ENCODE measurements around the gene MAP3K7CL. TPM values are rescaled to one million over a fixed set of nuclear protein-coding genes. Genes with fewer than 3 reads are reported as not detected.
"Not testable (repeated sequence)": the region's sequence is repeated elsewhere in the genome, so short reads cannot be mapped to it uniquely, and the experiment has no call there.

The MAP3K7CL gene
- total RNA-seq, 1 donor from 2014 or later: 9.6 TPM

DNA sequence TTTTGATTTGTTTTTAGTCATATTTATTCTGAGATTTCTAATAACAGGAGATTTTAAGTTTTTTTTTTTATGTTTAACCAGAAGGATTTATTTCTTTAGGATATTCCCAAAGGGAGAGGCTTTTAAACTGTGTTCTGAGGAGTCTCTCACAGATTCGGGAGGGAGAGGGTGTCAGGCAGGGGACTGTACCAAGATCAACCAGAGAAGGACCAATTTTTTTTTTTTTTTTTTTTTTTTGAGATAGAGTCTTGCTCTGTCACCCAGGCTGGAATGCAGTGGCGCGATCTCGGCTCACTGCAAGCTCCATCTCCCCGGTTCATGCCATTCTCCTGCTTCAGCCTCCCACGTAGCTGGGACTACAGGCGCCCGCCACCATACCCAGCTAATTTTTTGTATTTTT is 37.0 kb downstream of the MAP3K7CL start:
- DNase-seq (ENCODE audit: low read depth): not testable (repeated sequence)

DNA sequence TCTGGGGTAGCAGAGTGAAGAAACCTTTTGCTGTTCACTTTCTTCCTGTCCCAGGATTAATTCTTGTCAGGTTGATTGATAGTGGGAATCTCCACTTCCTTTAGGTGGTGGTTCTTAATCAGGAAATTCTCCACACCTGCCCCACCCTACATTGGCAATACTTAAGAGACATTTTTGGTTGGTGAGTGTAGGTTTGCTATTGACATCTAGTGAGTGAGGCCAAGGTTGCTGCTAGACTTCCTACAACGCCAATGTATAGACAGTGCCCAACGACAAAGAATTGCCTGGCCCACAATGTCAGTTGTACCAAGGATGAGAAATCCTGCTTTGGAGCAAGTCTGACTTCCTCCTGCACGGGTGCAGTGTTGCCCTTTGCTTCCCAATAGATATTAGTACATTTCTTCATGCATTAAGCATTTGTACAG is 38.5 kb downstream of the MAP3K7CL start:
- DNase-seq (ENCODE audit: low read depth): peak; percentile 76

DNA sequence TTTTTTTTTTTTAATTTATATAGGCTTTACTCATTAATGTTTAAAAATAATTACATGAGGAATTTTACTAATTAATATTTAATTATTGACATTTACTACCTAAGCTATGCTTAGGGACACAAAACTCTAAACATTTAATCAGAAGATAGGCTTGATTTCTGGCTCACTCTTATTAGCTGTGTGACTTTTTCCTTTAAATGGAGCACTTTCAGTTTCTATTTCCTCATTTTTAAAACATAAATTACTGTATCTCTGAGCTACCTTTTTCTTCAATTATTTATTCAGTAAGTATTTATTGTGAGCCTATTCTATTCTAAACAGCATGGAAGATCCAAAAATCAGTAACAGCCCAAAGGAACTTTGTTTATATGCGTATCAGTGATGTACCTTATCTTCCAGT is 40.5 kb downstream of the MAP3K7CL start:
- DNase-seq (ENCODE audit: low read depth): no peak

DNA sequence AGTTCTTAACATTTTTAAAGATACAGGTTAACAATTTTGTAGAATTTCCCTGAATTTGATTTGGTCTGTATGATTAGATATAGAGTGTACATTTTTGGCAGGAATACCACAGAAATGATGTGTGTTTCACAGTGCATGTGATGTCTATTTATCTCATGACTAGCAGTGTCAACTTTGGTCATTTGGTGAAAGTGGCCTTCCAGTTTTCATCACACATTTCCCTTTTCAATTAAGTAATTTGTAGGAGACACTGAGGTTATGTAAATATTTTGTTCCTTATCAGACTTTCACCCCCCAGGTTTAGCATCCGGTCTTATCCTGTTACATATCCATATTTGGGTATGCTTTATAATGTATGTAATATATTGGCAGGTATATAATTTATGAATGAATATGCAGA is 41.8 kb downstream of the MAP3K7CL start:
- DNase-seq (ENCODE audit: low read depth): no peak

DNA sequence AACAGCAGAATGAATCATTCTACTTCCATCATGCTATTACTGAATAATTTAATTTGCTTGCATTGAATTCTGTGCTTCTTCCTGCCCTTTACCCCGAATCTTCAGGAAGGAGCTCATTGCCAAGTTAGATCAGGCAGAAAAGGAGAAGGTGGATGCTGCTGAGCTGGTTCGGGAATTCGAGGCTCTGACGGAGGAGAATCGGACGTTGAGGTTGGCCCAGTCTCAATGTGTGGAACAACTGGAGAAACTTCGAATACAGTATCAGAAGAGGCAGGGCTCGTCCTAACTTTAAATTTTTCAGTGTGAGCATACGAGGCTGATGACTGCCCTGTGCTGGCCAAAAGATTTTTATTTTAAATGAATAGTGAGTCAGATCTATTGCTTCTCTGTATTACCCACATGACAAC is 44.2 kb downstream of the MAP3K7CL start:
- no peak for DNase-seq (ENCODE audit: low read depth)

DNA sequence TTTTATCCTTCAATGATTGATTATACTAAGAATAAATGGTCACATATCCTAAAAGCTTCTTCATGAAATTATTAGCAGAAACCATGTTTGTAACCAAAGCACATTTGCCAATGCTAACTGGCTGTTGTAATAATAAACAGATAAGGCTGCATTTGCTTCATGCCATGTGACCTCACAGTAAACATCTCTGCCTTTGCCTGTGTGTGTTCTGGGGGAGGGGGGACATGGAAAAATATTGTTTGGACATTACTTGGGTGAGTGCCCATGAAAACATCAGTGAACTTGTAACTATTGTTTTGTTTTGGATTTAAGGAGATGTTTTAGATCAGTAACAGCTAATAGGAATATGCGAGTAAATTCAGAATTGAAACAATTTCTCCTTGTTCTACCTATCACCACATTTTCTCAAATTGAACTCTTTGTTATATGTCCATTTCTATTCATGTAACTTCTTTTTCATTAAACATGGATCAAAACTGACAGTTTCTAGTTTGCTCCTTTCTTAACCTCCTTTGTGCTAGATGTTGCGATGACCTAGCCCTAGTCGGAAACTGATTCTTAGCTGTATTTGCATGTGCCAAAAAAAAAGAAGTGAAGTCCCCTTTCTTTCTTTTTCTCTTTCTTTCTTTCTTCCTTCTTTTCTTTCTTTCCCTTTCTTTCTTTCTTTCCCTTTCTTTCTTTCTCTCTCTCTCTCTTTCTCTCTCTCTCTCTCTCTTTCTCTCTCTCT is 45.1 kb downstream of the MAP3K7CL start:
- DNase-seq (ENCODE audit: low read depth): peak; percentile 34

DNA sequence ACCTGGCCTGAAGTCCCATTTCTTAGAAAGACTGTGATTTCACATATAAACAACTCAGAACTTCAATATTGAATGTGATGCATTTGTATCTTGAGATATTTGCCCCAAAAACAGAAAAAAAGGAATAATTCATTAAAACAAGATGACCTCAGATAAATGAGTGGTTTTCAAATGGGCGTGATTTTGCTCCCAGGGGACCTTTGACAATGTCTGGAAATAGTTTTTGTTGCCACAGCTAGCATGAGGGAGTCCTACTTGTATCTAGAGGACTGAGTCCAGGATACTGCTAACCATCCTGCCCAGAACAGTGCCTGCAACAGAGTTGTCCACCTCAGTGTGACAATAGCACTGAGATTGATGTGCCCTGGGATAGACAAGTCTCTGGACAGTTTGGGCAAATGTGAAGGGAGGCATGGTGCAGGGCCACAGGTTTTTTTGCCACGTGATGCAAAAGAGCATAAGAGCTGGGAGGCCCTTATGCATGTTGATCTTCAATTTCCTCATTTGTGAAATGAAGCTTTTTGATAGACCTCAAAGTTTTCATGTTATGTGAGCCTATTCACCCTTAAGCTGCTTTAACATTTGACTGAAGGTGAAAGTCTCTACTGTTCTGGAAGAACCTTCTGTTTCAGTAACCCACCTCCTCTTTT is 46.2 kb downstream of the MAP3K7CL start:
- DNase-seq (ENCODE audit: low read depth): no peak

DNA sequence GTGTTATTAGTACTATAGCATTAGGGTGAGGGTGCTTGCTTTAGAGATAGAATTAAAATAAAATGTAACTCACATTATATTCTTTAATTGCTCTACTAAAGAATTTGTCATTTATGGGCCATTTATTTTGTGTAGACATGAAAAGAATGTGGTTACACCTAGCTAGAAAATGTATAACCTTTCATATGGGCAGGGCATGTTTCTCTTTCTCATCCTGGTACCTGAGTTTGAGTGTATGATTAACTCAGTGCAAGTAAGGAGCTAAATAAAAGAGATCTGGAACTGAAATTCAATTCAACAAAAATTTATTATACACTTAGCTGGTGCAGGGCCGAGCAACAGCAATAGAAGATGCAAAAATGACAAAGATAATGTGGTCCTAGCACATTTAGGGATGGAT is 47.4 kb downstream of the MAP3K7CL start:
- DNase-seq (ENCODE audit: low read depth): peak; percentile 64

DNA sequence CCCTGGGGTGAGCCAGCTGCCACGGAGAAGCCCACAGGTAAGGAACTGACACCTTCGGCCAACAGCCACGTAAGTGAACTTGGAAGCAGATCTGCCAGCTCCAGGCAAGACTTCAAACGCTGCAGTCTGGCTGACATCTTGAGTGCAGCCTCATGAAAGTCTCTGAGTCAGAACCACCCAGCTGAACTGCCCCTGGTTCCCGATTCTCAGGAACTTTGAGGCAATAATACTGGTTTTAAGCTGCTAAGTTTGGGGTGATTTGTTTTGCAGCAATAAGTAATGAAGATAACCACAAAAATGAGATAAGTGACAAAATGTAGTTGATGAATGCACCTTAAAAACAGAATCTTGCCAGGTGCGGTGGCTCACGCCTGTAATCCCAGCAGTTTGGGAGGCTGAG is 48.5 kb downstream of the MAP3K7CL start:
- DNase-seq (ENCODE audit: low read depth): no peak

DNA sequence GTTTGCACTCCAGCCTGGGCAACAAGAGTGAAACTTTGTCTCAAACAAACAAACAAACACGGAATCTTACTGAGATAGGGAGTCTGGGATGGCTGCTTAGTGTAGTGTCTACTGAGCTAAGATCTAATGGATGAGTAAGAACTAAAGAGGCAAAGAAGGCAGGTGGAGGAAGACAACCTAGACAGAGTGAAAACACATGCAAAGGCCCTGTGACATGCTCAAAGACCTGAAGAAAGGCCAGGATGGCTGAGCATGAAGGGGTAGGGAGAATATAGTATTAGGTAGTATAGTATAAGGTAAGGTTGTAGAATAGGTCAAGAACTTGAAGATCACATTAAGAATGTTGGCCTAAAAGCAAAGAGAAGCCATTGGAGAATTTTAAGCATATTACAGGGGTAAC is 49.1 kb downstream of the MAP3K7CL start:
- DNase-seq (ENCODE audit: low read depth): no peak

DNA sequence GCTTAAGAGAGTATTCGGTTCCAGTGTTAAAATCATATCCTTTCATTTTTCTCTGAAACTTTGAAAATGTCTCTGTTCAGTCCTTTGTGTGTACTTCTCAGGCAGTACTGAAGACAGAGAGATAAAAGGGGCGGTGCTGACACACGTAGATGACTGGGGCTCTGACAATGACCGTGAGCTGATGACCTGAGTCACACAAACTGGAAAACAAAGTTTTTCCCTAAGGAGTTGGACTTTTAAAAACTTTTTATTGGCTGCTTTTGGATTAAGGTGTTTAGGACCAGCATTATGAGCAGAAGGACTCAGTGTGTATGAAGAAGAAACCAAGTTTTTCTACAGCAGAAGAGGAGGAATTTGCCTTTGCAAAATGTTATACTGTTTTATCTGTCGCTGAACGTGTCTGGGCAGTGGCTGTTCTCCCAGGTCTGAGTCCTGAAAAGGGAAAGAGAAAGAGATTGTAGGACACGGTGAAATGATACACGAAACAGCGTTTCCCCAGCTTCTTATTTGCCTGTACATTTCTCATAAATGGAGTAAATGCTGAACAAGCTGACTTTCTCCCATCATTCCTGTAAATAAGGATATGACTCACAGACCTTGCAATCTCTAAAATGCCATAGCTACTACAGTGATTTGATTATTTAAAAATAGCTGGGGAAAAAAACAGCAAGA is 51.5 kb downstream of the MAP3K7CL start:
- peak; percentile 94 for DNase-seq (ENCODE audit: low read depth)

DNA sequence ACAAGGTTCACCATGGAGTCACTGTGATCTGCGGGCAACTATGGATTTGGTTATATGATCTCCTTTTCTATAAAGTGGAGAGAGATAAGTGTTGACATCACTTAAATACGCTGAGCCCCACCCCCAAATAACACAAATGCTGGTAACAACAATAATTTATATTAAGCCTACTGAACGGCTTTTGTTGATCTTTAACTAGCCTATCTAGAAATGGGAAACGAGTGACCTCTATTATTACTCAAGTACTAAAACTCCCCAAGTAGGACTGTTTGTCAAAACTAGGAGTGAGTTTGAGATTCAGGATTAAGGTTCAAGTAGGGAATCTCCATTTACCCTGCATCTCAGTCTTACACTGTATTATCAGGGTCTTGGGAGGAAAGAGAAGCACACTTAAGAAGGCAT is 52.2 kb downstream of the MAP3K7CL start:
- DNase-seq (ENCODE audit: low read depth): peak; percentile 69

DNA sequence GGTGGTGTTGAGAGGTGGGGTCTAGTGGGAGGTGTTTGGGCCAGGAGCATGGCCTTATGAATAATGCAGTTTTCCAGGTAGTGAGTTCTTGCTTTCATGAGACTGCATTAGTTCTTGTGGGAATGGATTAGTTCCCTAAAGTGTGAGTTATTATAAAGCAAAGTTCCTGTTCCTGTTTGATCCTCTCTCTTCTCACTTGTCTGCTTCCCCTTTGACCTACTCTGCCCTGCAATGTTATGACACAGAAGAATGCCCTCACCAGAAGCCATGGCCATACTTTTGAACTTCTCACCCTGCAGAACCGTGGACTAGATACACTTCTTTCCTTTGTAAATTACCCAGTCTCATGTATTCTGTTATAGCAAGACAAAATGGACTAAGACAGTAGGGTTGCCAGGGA is 53.6 kb downstream of the MAP3K7CL start:
- DNase-seq (ENCODE audit: low read depth): no peak

DNA sequence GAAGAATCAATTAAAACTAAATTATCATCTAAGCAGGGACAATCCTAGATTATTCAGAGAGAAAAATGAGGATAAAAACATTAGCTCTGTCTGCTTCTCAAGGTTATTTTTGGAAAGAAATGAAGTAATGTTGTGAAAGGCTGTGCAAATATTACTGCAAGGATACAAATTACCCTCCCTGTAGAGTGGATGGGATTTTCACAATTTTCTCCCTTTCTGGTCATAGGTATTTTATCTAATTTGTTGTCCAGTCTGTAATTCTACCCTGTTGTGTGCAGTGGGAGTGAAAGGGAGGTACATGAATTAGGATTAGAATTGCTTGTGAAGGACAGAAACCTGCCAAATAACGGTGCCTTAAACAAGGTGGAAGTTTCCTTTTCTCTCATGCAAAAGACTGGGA is 54.7 kb downstream of the MAP3K7CL start:
- no peak for DNase-seq (ENCODE audit: low read depth)

DNA sequence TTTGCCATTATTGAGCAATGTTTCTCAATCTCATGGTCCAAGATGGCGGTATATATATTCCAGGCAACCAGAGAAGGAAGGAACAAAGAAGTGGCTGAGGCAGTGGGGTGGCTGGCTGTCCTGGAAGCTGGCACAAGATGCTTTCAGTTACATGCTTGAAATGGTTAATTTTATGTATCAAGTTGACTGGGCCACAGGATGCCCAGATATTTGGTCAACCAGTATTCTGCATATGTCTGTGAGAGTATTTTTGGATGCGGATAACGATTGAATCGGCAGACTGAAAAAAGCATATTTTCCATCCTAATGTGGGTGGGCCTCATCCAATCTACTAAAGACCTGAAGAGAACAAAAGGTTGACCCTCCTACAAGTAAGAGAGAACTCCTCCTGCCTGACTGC is 55.2 kb downstream of the MAP3K7CL start:
- DNase-seq (ENCODE audit: low read depth): no peak

DNA sequence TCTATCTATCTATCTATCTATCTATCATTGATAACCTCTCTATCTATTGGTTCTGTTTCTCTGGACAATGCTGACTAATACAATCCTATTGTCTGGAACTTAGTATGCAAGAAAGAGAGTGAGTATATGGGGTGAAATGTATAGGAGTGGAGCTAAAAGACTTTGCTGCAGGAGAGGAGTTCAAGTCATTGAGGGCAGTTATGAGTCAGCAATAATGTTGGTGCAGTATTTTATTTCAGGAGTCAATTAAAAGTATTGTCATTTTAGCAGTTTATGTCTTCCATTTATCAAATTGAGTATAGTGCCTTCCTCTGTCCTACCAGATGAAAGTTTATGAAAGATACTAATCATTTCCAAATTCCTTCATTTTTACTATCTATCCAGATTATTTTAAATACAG is 55.8 kb downstream of the MAP3K7CL start:
- DNase-seq (ENCODE audit: low read depth): no peak

DNA sequence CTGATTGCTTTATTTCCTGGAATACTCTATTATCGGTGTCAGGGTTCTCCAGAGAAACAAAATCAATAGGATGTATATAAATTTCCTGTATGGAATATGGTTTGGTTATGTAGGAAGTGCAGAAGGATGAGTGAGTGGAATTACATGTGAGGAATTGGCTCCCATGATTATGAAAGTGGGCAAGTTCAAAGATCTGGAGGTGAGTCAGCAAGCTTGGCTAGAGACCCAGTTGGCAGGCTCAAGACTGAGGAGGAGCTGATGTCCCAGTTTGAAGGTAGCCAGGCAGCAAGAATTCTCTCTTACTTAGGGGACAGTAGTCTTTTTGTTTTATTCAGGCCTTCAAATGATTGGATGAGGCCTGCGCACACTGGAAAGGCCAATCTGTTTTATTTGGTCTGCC is 57.5 kb downstream of the MAP3K7CL start:
- DNase-seq (ENCODE audit: low read depth): peak; percentile 83

DNA sequence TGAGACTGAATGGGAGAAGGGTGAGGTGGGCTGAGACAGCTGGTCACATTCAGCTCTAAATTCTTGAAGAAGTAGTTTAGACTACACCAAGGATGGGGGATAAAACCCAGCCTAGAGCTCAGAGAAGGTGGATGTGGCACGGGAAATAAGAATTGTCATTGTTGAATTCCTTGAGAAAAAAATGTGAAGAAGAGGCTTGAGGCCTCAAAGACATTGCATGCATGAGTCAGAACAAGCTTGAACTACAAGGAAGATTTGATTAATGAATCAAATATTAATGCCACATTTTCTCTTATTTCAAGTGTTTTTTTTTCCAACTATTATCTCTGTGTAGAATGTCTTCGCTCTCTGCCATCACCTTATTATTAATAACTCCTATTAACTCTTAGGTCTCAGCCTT is 58.9 kb downstream of the MAP3K7CL start:
- DNase-seq (ENCODE audit: low read depth): peak; percentile 39

DNA sequence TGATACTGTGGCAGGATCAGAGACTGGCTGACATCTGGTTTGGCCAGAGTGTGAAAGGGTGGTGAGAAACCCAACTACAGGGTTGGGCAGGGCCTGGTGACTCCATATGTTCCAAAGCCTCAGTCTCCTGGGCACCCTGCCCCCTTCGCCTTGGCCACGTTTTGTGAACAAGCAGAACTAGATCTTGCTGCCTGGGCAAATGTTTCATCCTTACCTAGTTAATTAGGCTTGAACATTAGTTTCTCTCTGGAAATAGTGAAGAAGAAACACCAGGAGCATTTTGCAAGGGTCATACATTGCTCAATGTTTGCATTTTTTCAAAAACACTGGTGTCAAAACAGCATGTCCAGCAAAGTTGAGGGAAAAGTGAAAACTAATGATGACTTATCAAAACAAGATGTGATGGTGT is 60.5 kb downstream of the MAP3K7CL start:
- DNase-seq (ENCODE audit: low read depth): peak; percentile 86

DNA sequence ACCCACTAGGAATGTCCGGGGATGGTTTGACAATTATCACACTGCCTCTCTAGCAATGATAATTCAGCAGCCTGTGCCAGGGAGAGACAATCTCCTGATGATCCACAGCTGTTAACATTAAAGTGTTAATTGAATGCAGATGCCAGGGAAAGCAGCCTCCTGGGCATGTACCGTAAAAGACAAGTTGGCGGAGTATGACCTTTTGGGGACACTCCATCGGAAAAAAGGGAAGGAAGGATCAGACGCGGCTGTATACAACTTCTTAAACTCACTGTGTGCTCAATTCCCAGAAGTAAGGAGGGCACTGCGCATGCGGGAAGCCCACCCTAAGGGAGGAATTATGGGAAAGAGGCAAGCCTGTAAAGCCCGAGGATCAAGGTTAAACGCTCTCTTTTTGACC is 62.6 kb downstream of the MAP3K7CL start:
- DNase-seq (ENCODE audit: low read depth): no peak

DNA sequence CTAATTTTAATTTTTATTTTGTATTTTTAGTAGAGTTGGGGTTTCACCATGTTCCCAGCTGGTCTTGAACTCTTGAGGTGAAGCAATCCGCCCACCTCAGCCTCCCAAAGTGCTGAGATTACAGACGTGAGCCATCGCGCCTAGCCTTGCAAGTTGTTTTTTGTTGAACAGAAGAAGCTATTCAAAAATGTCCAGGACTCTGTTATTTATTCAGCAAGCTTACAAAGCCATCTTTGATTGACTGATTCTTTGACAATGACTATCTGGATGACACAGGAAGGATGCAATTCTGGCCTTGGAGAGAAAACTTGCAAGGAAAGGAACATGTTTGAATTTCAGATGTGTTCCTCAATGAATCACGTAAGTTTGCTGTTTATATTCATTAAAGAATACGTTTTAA is 63.5 kb downstream of the MAP3K7CL start:
- no peak for DNase-seq (ENCODE audit: low read depth)

DNA sequence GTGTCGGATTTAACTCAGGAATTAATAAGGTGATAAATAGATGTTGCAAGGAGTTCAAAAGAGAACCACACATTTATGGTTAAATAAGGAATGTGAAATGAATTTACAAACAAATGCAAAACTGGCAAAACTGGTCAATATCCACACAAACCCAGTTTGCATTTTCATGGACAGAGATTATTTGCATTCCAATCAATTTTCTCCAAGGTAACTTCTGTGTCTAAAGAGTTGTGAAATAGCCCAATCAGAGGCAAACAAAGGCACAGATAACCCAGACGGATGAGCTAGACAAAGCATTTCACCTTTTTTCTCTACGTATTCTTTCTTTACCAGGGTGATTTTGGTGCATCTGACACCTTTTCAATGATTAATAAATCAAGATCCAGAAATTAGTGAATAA is 63.9 kb downstream of the MAP3K7CL start:
- no peak for DNase-seq (ENCODE audit: low read depth)

DNA sequence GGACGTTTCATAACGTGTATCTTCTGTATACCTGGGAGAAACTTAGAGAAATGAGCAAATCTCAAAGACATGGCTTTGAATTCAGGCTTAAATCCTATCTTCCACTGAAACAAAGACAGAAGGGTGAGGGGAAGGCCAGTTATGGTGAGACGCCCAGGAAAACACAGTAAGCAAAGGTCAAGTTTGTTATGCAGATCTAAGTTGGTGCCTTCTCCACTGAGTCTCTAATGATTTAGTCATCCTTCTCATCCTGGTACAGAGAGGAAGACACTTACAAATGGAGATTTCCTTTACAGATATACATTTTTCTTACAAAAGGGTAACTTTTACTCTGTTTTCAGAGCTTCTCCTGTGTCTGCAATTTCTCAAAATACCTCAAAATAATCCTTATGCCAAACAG is 64.4 kb downstream of the MAP3K7CL start:
- peak; percentile 36 for DNase-seq (ENCODE audit: low read depth)
